Frontal cortex (tissue), 4 donors: ENCODE results near the gene MRNIP. TPM values are rescaled to one million over a fixed set of nuclear protein-coding genes. Genes with fewer than 3 reads are reported as not detected.
"Not testable (repeated sequence)": the region's sequence is repeated elsewhere in the genome, so short reads cannot be mapped to it uniquely, and the experiment has no call there.

ENCODE experiments used
- DNase-seq, 2 donors: peaks; one replicate each; pipeline ENCODE4 v3.0.0; 2012; ENCODE audit warnings: low spot score in 2 of 2
- FAIRE-seq: peaks from 2 replicates; lab custom pipeline; 2012; peaks lifted over from hg19 to GRCh38; lab: Jason Lieb, UNC
- small RNA-seq: library from RNA; depleted of rRNA; stranded (forward); fragments of <200 nt; gene quantifications from one replicate; pipeline ENCODE3, GENCODE V24; 2014
- total RNA-seq: library from RNA; depleted of rRNA; stranded (reverse); fragments of >200 nt; gene quantifications from one replicate; pipeline ENCODE4 v1.2.3, GENCODE V29; 2014
- donor health status: control.
- donor health status: control.
- donor health status: control.

MRNIP gene
- total RNA-seq, 1 donor from 2014 or later, result 28.1 TPM

DNA sequence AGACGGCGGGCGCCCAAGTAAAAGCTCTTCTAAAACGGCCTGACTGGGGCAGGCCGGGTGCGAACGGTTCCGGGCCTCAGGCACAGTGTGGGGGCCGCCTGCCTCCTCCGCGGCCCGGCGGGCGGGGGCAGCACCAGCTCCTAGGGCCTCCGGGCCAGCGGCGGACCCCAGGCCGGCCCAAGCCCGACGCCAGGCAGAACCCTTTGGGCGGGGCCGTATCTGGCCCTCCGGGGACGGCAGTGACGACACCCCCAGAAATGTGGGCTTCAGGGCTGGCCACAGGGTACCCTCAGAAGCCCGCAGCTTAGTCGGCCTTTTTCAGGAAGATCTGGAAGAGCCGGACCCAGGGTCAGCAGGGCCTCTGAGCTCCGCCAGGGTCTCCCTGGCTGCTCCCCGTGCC is 60.9 kb downstream of the MRNIP start:
- FAIRE-seq (no peak), DNase-seq (no peak)

DNA sequence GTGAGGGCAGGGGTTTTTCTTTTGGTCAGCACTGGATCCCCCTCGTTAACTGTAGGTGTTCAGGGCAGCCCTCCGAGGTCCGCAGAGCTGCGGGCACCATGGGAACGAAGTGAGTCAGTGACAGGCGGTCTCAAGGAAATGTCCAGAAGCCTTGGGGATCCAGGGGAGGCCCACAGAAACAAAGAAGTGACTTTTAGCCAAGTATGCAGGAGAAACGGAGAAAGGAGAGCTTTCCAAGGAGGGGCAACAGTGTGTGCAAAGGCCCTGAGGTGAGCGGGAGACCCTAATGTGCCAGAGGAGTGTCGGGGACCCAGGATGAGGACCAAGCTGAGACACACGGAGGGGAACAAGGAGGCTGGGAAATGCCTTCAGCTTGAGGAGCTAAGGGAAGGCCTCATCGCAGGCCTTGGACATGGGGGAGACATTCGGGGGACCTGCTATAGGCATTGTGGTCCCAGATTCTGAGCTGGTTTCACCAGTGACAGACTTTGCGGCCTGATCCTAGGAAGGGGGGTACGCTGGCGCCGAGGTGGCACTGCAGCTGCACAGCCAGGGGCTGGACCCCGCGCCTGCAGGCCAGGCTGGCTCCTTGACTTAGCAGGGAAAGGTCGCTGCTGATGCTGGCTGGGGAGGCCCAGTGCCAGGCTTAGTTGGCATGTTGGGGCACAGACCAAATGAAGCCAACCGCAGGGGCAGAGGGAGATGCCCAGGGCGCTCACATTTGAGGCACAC is 61.6 kb downstream of the MRNIP start:
- DNase-seq, result peak in 1 of 2 donors; percentile 35
- no peak for FAIRE-seq

- DNase-seq (peak; percentile 86 to 88), FAIRE-seq (no peak)
Observed at GRCh38 chr5:179795863-179796833, 62.5 kb downstream of the MRNIP start.

DNA sequence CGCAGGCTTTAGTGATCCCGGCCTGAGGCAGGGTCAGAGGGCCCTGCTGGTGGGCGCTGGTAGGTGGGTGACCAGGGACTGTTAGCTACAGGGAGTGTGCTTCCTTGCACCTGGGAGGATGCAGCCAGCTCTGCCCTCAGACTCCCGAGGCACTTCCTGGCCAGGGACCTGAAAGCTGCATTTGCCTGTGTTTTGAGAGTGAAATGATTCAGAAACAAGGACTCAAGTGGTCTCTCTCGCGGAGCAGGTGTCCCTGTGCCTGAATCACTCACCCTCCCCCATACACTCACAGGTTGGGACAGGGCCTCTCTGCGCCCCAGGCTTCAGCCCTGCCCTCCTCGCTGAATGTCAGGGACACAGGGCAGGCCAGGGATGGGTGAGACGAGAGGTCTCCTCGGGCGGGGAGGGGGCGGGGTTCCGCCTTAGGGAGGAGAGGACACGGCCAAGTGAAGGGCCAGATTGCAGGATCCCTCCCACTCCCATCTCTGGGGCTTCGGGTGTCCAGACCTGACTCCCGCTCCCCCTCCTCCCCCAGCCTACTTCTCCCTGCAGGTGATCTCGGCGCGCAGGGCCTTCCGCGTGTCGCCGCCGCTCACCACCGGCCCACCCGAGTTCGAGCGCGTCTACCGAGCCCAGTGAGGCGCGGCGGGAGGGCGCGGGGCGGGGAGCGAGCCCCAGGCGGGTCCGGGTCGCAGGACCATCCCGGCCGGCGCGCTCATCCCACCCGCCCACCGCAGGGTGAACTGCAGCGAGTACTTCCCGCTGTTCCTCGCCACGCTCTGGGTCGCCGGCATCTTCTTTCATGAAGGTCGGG is 63.4 kb downstream of the MRNIP start:
- DNase-seq, result no peak
- FAIRE-seq, result no peak

GRCh38 chr5:179794575-179794974 is 64.0 kb downstream of the MRNIP start:
- FAIRE-seq (no peak), DNase-seq (no peak)

DNA sequence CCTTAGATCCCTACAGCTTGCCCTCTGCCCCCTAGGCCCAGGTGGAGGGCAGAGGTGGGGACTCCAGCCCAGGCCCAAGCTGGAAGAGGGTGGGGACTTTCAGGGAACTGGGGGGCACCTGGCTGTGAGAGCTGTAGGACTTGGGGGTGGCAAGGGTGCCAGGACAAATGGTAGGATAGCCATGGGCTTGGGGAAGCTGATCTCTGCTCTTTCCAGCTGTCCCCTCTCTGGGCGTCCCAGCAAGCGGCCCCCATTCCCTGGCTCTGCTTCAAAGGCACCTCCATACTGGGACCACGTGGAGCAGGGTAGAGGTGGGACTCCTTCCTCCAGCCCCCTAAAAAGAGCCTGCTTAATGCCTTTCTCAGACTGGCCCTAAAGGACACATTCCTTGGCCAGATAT is 64.4 kb downstream of the MRNIP start:
- no peak for FAIRE-seq
- no peak for DNase-seq

- DNase-seq (peak in 1 of 2 donors; percentile 52), FAIRE-seq (no peak)
Observed at GRCh38 chr5:179793468-179794139, 65.0 kb downstream of the MRNIP start, which contains the start of gene LTC4S. TSS of gene LTC4S (plus strand) at chr5:179793986. CDS start at chr5:179794081, 95 bp downstream.

DNA sequence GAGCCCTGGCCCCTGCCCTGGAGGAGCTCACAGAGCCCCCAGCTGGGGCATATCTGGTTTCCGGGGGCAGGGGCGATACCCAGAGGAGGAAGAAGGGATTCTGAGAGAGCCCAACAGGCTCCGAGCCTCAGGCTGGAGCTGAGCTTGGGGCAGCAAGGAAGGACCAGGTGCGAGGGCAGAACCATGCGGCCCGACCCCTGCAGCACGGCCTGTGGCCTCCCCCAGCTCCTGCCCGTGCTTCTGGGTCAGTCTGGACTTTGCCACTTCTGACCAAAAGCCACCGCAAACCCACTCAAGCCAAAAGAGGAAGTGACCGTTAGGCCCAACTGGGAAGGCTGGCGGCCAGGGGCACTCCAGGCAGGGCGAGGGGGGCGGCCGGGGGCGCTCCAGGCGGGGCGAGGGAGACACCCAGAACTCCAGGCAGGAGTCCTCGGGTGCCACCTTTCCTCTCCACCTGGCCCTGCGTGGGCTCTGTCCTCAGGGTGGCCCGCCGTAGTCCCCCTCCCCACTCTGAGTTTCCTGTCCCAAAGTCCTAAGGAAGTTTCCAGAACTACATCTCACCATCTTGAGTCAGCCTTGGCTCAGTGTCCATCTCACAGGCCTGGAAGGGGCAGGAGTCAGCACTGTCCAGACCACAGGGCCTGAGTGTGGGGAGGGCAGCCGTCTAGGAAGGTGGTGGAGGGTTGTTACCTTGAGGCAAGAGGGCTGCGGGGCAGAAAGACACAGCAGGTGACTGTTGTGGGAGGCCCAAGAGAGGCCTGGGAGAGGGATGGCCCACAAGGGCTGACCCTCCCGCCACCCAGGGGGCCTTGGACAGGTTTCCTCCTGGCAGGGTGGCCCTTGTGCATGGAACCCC is 65.8 kb downstream of the MRNIP start:
- FAIRE-seq (no peak), DNase-seq (no peak)

- FAIRE-seq, result no peak
Observed at GRCh38 chr5:179791881-179792611, 66.6 kb downstream of the MRNIP start.

DNA sequence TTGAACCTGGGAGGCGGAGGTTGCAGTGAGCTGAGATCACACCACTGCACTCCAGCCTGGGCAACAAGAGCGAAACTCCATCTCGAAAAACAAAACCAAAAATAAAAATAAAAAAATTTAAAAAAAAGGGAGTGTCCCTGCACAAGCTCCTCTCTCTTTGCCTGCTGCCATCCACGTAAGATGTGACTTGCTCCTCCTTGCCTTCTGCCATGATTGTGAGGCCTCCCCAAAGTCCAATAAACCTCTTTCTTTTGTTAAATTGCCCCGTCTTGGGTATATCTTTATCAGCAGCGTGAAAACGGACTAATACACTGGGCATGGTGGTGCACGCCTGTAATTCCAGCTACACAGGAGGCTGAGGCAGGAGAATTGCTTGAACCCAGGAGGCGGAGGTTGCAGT is 69.3 kb downstream of the MRNIP start:
- not testable (repeated sequence) for FAIRE-seq

More at GRCh38 chr5:179791881-179792611, 66.6 kb downstream of the MRNIP start:
- no peak for DNase-seq

DNA sequence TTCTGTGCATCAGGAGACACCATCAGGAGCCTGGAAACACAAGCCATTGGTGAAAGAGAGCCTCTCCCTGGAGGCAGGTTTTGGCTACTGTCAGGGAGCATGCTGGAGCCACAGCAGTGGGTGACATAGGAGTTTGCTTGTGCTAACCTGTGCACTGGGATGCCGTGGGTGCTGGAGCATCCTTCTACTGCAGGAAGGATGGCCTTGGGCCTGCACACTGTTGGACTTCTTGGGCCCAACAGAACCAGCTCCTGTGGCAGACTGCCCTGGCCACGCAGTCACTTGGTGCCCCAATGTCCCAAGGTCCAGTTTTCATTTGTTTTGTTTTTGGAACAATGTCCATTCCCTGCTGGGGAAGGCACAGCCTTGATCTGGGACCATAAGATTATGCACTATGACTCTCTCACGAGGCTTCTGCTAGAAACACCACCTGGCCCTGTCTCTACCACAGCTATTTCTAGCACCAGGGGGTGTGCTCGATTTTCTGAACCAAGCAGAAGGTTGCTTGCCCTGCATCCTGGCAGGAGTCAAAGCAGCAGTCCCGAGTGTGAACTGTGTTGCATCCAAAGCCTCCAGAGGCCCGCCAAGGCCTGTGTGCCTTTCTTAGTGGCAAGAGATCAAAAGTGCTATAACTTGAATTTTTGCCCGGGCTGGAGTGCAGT is 70.3 kb downstream of the MRNIP start:
- FAIRE-seq (no peak), DNase-seq (no peak)

More for the DNA sequence above, 69.3 kb downstream of the MRNIP start:
- DNase-seq, result not testable (repeated sequence)

Small RNA genes lying within 50 kb of the gene (small RNA-seq; reads per million reads assigned to genes)
- gene MIR1229 (0.13 reads per million), gene RF00019 (not detected)

Other genes with a start within 250 kb of the MRNIP start
- 818 TPM for gene HNRNPH1, start 235.1 kb downstream of the MRNIP start, total RNA-seq
- gene CBY3, start 177.8 kb downstream of the MRNIP start, total RNA-seq, result not detected
- 405 TPM for gene CANX, start 159.8 kb downstream of the MRNIP start, total RNA-seq
- gene MAML1, start 126.0 kb downstream of the MRNIP start, total RNA-seq, result 7.3 TPM
- gene LTC4S, start 64.8 kb downstream of the MRNIP start, total RNA-seq, result 1.6 TPM
- gene MGAT4B, start 52.0 kb downstream of the MRNIP start, total RNA-seq, result 58.7 TPM
- 46.9 TPM for gene SQSTM1, start 37.9 kb downstream of the MRNIP start, total RNA-seq
- 24.1 TPM for gene TBC1D9B, start 49.1 kb upstream of the MRNIP start, total RNA-seq
- 56.7 TPM for gene RNF130, start 212.9 kb upstream of the MRNIP start, total RNA-seq